Astrocyte (in vitro differentiated cells and primary cell): Measurements from ENCODE around the gene MMP23B. TPM values are rescaled to one million over a fixed set of nuclear protein-coding genes. Genes with fewer than 3 reads are reported as not detected.

Source experiments
- DNase-seq: peaks from one replicate; pipeline ENCODE4 v3.0.0-alpha.2; 2010; ENCODE audit warnings: low read depth
- FAIRE-seq: peaks from 2 replicates; lab custom pipeline; 2011; peaks lifted over from hg19 to GRCh38; lab: Jason Lieb, UNC
- H2AFZ ChIP-seq: 2 replicates; pipeline ENCODE4 v1.6.0; 2012; ENCODE audit warnings: low read depth, low read length, inconsistent platforms
- H3K27ac ChIP-seq: 2 replicates; pipeline ENCODE4 v1.5.1; 2011; ENCODE audit warnings: low read depth, low read length, inconsistent platforms
- H3K27me3 ChIP-seq: 2 replicates; pipeline ENCODE4 v1.6.0; 2011; ENCODE audit warnings: low read length, inconsistent platforms; ENCODE audit not compliant: insufficient read depth
- H3K36me3 ChIP-seq: 2 replicates; pipeline ENCODE4 v1.5.1; 2011; ENCODE audit warnings: low read length, inconsistent platforms; ENCODE audit not compliant: insufficient read depth
- H3K4me1 ChIP-seq: 2 replicates; pipeline ENCODE4 v1.5.1; 2011; ENCODE audit warnings: low read length, inconsistent platforms; ENCODE audit not compliant: insufficient read depth
- H3K4me2 ChIP-seq: 2 replicates; pipeline ENCODE4 v1.6.0; 2012; ENCODE audit warnings: low read length, inconsistent platforms
- H3K4me3 ChIP-seq: 2 replicates; pipeline ENCODE4 v1.5.1; 2011; ENCODE audit warnings: low read depth, mild to moderate bottlenecking, low read length, inconsistent platforms; ENCODE audit not compliant: insufficient read depth
- H3K79me2 ChIP-seq: 2 replicates; pipeline ENCODE4 v1.6.0; 2012; ENCODE audit warnings: mild to moderate bottlenecking, low read length, inconsistent platforms; ENCODE audit not compliant: insufficient read depth
- H3K9ac ChIP-seq: 2 replicates; pipeline ENCODE4 v1.6.0; 2012; ENCODE audit warnings: mild to moderate bottlenecking, low read length, inconsistent platforms
- H3K9me3 ChIP-seq: 2 replicates; pipeline ENCODE4 v1.5.1; 2012; ENCODE audit warnings: low read depth, mild to moderate bottlenecking, low read length, inconsistent platforms; ENCODE audit not compliant: insufficient read depth
- H4K20me1 ChIP-seq: 2 replicates; pipeline ENCODE4 v1.6.0; 2012; ENCODE audit warnings: low read length, inconsistent platforms; ENCODE audit not compliant: insufficient read depth
- H3K27ac Mint-ChIP-seq: one replicate; pipeline ENCODE4 v1.8.0; 2021; ENCODE audit warnings: mild to moderate bottlenecking, mixed read lengths; ENCODE audit not compliant: unreplicated experiment
- H3K27me3 Mint-ChIP-seq: one replicate; pipeline ENCODE4 v1.8.0; 2021; ENCODE audit warnings: low read depth, mixed read lengths; ENCODE audit not compliant: unreplicated experiment
- H3K36me3 Mint-ChIP-seq: one replicate; pipeline ENCODE4 v1.8.0; 2021; ENCODE audit warnings: low read depth, mixed read lengths; ENCODE audit not compliant: unreplicated experiment
- H3K4me1 Mint-ChIP-seq: one replicate; pipeline ENCODE4 v1.8.0; 2021; ENCODE audit warnings: low read depth, mixed read lengths; ENCODE audit not compliant: unreplicated experiment
- H3K4me3 Mint-ChIP-seq: one replicate; pipeline ENCODE4 v1.8.0; 2021; ENCODE audit warnings: mild to moderate bottlenecking, moderate library complexity, mixed read lengths; ENCODE audit not compliant: unreplicated experiment
- H3K9me3 Mint-ChIP-seq: one replicate; pipeline ENCODE4 v1.8.0; 2021; ENCODE audit warnings: mild to moderate bottlenecking, mixed read lengths; ENCODE audit not compliant: unreplicated experiment
- CTCF ChIP-seq: IDR thresholded peaks from 2 replicates; pipeline ENCODE4 v1.5.1; 2011; ENCODE audit warnings: low read depth, mild to moderate bottlenecking, inconsistent platforms, low read length, moderate library complexity; ENCODE audit not compliant: insufficient read depth
- EZH2 ChIP-seq: IDR thresholded peaks from 2 replicates; pipeline ENCODE4 v1.6.1; 2012; ENCODE audit warnings: mild to moderate bottlenecking, low read length, inconsistent platforms; ENCODE audit not compliant: insufficient read depth
- total RNA-seq: library from RNA; stranded (reverse); gene quantifications from 2 replicates; pipeline ENCODE4 v1.2.1, GENCODE V29; 2021

The MMP23B gene
- total RNA-seq, 1 donor from 2014 or later, result 40.7 TPM

- no peak overlapping the region for H3K9ac ChIP-seq
- H3K9me3 ChIP-seq, result no peaks in the 10 kb centered on the region
- H3K36me3 ChIP-seq, result no peaks in the 10 kb centered on the region
- Mint-ChIP-seq H3K4me1 (peaks cover 7% of the 10 kb centered on the region), H3K27me3 (peaks cover 25% of the 10 kb centered on the region), H3K27ac (no peak overlapping the region), H3K9me3 (no peaks in the 10 kb centered on the region), H3K36me3 (peaks cover 2% of the 10 kb centered on the region), H3K4me3 (no peak overlapping the region)
- H3K4me3 ChIP-seq, result no peak overlapping the region
- no peaks in the 10 kb centered on the region for H4K20me1 ChIP-seq
- no peaks in the 10 kb centered on the region for H3K79me2 ChIP-seq
- no peak overlapping the region for H3K27ac ChIP-seq
- peaks cover 2% of the 10 kb centered on the region for H3K27me3 ChIP-seq
- DNase-seq (no peak), FAIRE-seq (no peak)
- no peak overlapping the region for H2AFZ ChIP-seq
- TF ChIP-seq CTCF (no peak), EZH2 (no peak)
- no peak overlapping the region for H3K4me2 ChIP-seq
- H3K4me1 ChIP-seq, result no peaks in the 10 kb centered on the region
Measured at GRCh38 chr1:1606232-1606631, 25.7 kb upstream of the MMP23B start.

- Mint-ChIP-seq H3K4me3 (no peak overlapping the region), H3K27ac (peak overlapping the region; percentile 41), H3K9me3 (no peaks in the 10 kb centered on the region), H3K27me3 (peaks cover 7% of the 10 kb centered on the region), H3K36me3 (peaks cover 4% of the 10 kb centered on the region), H3K4me1 (peaks cover 11% of the 10 kb centered on the region)
- DNase-seq (no peak), FAIRE-seq (no peak)
- H3K36me3 ChIP-seq, result no peaks in the 10 kb centered on the region
- no peak overlapping the region for H3K4me3 ChIP-seq
- H3K79me2 ChIP-seq, result peaks cover 16% of the 10 kb centered on the region
- H3K9me3 ChIP-seq, result no peaks in the 10 kb centered on the region
- H4K20me1 ChIP-seq, result peaks cover 22% of the 10 kb centered on the region
- no peak overlapping the region for H3K27ac ChIP-seq
- no peak overlapping the region for H2AFZ ChIP-seq
- peaks cover 14% of the 10 kb centered on the region for H3K4me1 ChIP-seq
- no peak overlapping the region for H3K4me2 ChIP-seq
- no peaks in the 10 kb centered on the region for H3K27me3 ChIP-seq
- TF ChIP-seq EZH2 (no peak), CTCF (no peak)
- H3K9ac ChIP-seq, result no peak overlapping the region
Measured at GRCh38 chr1:1609822-1610485, 22.0 kb upstream of the MMP23B start.

- Mint-ChIP-seq H3K4me3 (no peak overlapping the region), H3K9me3 (no peaks in the 10 kb centered on the region)
- H4K20me1 ChIP-seq, result peaks cover 23% of the 10 kb centered on the region
Measured at GRCh38 chr1:1610796-1611195, 21.2 kb upstream of the MMP23B start.

More at GRCh38 chr1:1610796-1611195, 21.2 kb upstream of the MMP23B start:
- FAIRE-seq (no peak), DNase-seq (no peak)
- Histone ChIP-seq H3K27ac (no peak overlapping the region), H3K9me3 (no peaks in the 10 kb centered on the region), H2AFZ (no peak overlapping the region), H3K36me3 (no peaks in the 10 kb centered on the region), H3K9ac (no peak overlapping the region), H3K4me2 (no peak overlapping the region), H3K79me2 (peaks cover 17% of the 10 kb centered on the region), H3K27me3 (no peaks in the 10 kb centered on the region), H3K4me3 (no peak overlapping the region), H3K4me1 (peaks cover 14% of the 10 kb centered on the region)
- H3K27ac Mint-ChIP-seq, result no peak overlapping the region
- H3K27me3 Mint-ChIP-seq, result peaks cover 6% of the 10 kb centered on the region
- TF ChIP-seq CTCF (no peak), EZH2 (no peak)
- H3K36me3 Mint-ChIP-seq, result peaks cover 4% of the 10 kb centered on the region
- H3K4me1 Mint-ChIP-seq, result peaks cover 11% of the 10 kb centered on the region
